Peyer's patch (tissue), 4 donors: Measurements from ENCODE around the gene PLA2G4A. TPM values are rescaled to one million over a fixed set of nuclear protein-coding genes. Genes with fewer than 3 reads are reported as not detected.
"Not testable (repeated sequence)": the region's sequence is repeated elsewhere in the genome, so short reads cannot be mapped to it uniquely, and the experiment has no call there.

ENCODE experiments used
- DNase-seq, 3 donors: peaks; one replicate each; pipeline ENCODE4 v3.0.0-alpha.2; 2017 to 2019
- H3K27ac ChIP-seq, 4 donors: fragments of 200-600 bp; sonication (generic); one replicate each; pipeline ENCODE4 v1.5.1; 2016 to 2019
- H3K27me3 ChIP-seq, 2 donors: fragments of 200-600 bp; sonication (generic); one replicate each; pipeline ENCODE4 v1.5.1; 2019
- H3K36me3 ChIP-seq, 3 donors: fragments of 200-600 bp; sonication (generic); one replicate each; pipeline ENCODE4 v1.5.1; 2016 to 2019
- H3K4me1 ChIP-seq, 4 donors: fragments of 200-600 bp; sonication (generic); one replicate each; pipeline ENCODE4 v1.5.1; 2016 to 2019
- H3K4me3 ChIP-seq, 4 donors: fragments of 200-600 bp; sonication (generic); 1 replicate in 3 of 4; 2 replicates in 1 of 4; pipeline ENCODE4 v1.5.1; 2016 to 2019; ENCODE audit warnings: mild to moderate bottlenecking in 1 of 4
- H3K9me3 ChIP-seq, 4 donors: fragments of 200-600 bp; sonication (generic); one replicate each; pipeline ENCODE4 v1.5.1; 2016 to 2019; ENCODE audit warnings: mild to moderate bottlenecking in 1 of 4
- CTCF ChIP-seq, 6 experiments: fragments of 450-650 bp in 4 of 6; fragments of 200-600 bp in 2 of 6; sonication (generic) in 1 of 6; IDR thresholded peaks; one replicate each; pipeline ENCODE4 v1.5.1; 2017 to 2019; ENCODE audit warnings: antibody characterized with exemption in 6 of 6, mild to moderate bottlenecking in 3 of 6, moderate library complexity in 1 of 6
- POLR2A ChIP-seq, 2 donors: fragments of 450-650 bp; IDR thresholded peaks; one replicate each; pipeline ENCODE4 v1.5.1; 2017; ENCODE audit warnings: antibody characterized with exemption in 2 of 2, mild to moderate bottlenecking in 2 of 2, moderate library complexity in 2 of 2
- total RNA-seq, 4 donors: library from RNA; depleted of rRNA; stranded (reverse); fragments of >200 nt; gene quantifications; one replicate each; pipeline ENCODE4 v1.1.0, GENCODE V29; 2016

PLA2G4A gene
- total RNA-seq, 4 donors from 2014 or later, result 7.0 to 8.3 (median 7.6) TPM

- TF ChIP-seq POLR2A (IDR thresholded peaks at IDR 0.05) (no peak), CTCF (IDR thresholded peaks at IDR 0.05) (no peak)
These were observed 76.8 kb downstream of the PLA2G4A start for GRCh38 chr1:186905561-186905960.

GRCh38 chr1:186915555-186915954 lies 86.8 kb downstream of the PLA2G4A start:
- TF ChIP-seq POLR2A (IDR thresholded peaks at IDR 0.05), result no peak
- TF ChIP-seq CTCF (IDR thresholded peaks at IDR 0.05), result no peak
- H3K36me3 ChIP-seq, result peaks cover 0 to 22% (median 0%) of the 10 kb centered on the region in 3 donors
- H3K4me3 ChIP-seq, result no peak overlapping the region
- peaks cover 0 to 8% (median 0%) of the 10 kb centered on the region in 4 donors for H3K4me1 ChIP-seq
- H3K27me3 ChIP-seq, result no peaks in the 10 kb centered on the region
- H3K9me3 ChIP-seq, result no peaks in the 10 kb centered on the region
- DNase-seq, result no peak
- no peak overlapping the region for H3K27ac ChIP-seq

More at GRCh38 chr1:186905561-186905960, 76.8 kb downstream of the PLA2G4A start:
- DNase-seq, result no peak
- Histone ChIP-seq H3K27me3 (no peaks in the 10 kb centered on the region), H3K4me1 (no peaks in the 10 kb centered on the region), H3K9me3 (no peaks in the 10 kb centered on the region), H3K36me3 (no peaks in the 10 kb centered on the region), H3K4me3 (no peak overlapping the region), H3K27ac (no peak overlapping the region)

- DNase-seq, H3K9me3 ChIP-seq, H3K27ac ChIP-seq, H3K4me1 ChIP-seq, H3K27me3 ChIP-seq, H3K4me3 ChIP-seq: not testable (repeated sequence)
- peak in 3 of 6 experiments; percentile 38 to 50 (median 43) for TF ChIP-seq CTCF (IDR thresholded peaks at IDR 0.05)
- peaks cover 0 to 14% (median 0%) of the 10 kb centered on the region in 3 donors for H3K36me3 ChIP-seq
These were observed 88.5 kb downstream of the PLA2G4A start for GRCh38 chr1:186917106-186917786.

- not testable (repeated sequence) for H3K9me3 ChIP-seq, H3K4me1 ChIP-seq, H3K27ac ChIP-seq, DNase-seq, H3K36me3 ChIP-seq, H3K4me3 ChIP-seq, H3K27me3 ChIP-seq
These were observed 92.6 kb downstream of the PLA2G4A start for GRCh38 chr1:186921386-186921785.

- not testable (repeated sequence) for H3K9me3 ChIP-seq, H3K27ac ChIP-seq, DNase-seq
These were observed 94.1 kb downstream of the PLA2G4A start for GRCh38 chr1:186922814-186923213.

GRCh38 chr1:186923486-186923885 lies 94.7 kb downstream of the PLA2G4A start:
- H3K27me3 ChIP-seq, result no peaks in the 10 kb centered on the region
- no peak overlapping the region for H3K27ac ChIP-seq
- no peak for TF ChIP-seq CTCF (IDR thresholded peaks at IDR 0.05)
- H3K4me1 ChIP-seq, result peaks cover 0 to 5% (median 0%) of the 10 kb centered on the region in 4 donors
- no peak overlapping the region for H3K4me3 ChIP-seq
- no peak for DNase-seq
- peaks cover 0 to 6% (median 0%) of the 10 kb centered on the region in 3 donors for H3K36me3 ChIP-seq
- no peaks in the 10 kb centered on the region for H3K9me3 ChIP-seq

More at GRCh38 chr1:186922814-186923213, 94.1 kb downstream of the PLA2G4A start:
- not testable (repeated sequence) for H3K36me3 ChIP-seq, H3K4me1 ChIP-seq, H3K4me3 ChIP-seq, H3K27me3 ChIP-seq
